Stimulated activated naive CD8-positive, alpha-beta T cell treated with anti-CD3 and anti-CD28 coated beads, Interleukin-15, amount 100 ng/mL, for 72 hours (primary cell): ENCODE results near the gene CCDC110.
"Not testable (repeated sequence)": the region's sequence is repeated elsewhere in the genome, so short reads cannot be mapped to it uniquely, and the experiment has no call there.

ENCODE experiments used
- ATAC-seq: fragments of 150-1000 bp; cut with Tn5 transposase; 2 replicates; pipeline ENCODE4 v1.10.0; 2021; ENCODE audit warnings: mild to moderate bottlenecking, moderate library complexity
- DNase-seq, 2 donors: peaks; one replicate each; pipeline ENCODE4 v3.0.0; 2021 to 2022
- H3K27ac Mint-ChIP-seq, 2 donors: one replicate each; pipeline ENCODE4 v1.8.0; 2022; ENCODE audit warnings: mild to moderate bottlenecking in 2 of 2, mixed read lengths in 2 of 2, moderate library complexity in 2 of 2
- H3K27me3 Mint-ChIP-seq: one replicate; pipeline ENCODE4 v1.8.0; 2022; ENCODE audit warnings: mixed read lengths
- H3K4me1 Mint-ChIP-seq: one replicate; pipeline ENCODE4 v1.8.0; 2022; ENCODE audit warnings: mild to moderate bottlenecking, mixed read lengths
- H3K4me3 Mint-ChIP-seq, 2 donors: one replicate each; pipeline ENCODE4 v1.8.0; 2022; ENCODE audit warnings: mild to moderate bottlenecking in 2 of 2, mixed read lengths in 2 of 2, moderate library complexity in 1 of 2
- H3K9me3 Mint-ChIP-seq, 2 donors: one replicate each; pipeline ENCODE4 v1.8.0; 2022; ENCODE audit warnings: mixed read lengths in 2 of 2

Gene CCDC110

DNA sequence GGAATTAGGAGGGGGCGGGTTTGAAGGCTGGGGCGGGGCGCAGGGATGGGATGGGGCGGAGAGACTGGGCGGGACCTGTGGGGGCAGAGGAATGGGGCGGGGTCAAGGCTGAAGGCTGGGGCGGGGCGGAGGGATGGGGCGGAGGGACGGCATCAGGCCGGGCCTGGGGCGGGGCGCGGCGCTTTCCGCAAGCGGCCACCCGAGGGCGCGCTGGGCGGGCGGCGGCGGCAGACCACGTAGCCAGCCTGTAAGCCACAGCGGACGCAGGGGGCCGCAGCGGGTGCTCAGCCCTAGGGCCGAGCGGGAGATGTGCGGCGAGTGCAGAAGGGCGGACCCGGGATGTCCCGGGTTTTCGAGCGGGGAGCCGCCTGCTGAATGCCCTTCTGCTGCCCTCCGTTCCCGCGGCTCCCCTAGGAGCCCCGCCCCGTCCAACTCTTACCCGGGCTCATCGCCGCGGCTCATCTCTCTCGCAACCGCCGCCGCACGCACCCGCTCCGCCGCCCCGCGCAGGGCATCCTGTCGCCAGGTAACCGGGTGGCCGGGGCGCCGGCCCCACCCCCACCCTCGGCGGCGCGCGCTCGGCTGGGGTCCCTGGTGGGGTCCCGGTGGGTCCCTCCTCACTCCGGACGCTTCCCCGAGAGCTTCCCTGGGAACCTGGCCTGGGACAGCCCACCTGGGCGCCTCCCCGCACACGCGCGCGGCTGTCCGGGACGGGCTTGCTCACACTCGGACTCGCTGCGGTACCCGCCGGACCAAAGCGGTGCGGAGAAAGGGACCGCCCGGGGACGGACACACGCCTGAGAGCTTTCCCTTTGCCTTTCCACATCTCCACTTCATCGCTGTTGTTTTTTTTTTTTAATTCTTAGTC, at the start of gene CCDC110:
Gene CCDC110 (minus strand): TSS at position 499 of the 868 bp plus-strand sequence. CDS start 50 bp downstream, at position 449.
- Mint-ChIP-seq H3K4me3 (peak within 1 kb of the TSS; percentile 94 to 96), H3K9me3 (no peaks in the 10 kb centered on the region), H3K27me3 (peaks cover 39% of the 10 kb centered on the region), H3K27ac (peak within 1 kb of the TSS in 1 of 2 donors; percentile 25), H3K4me1 (peaks cover 8% of the 10 kb centered on the region)
- DNase-seq (peak; percentile 84 to 88), ATAC-seq (peak; percentile 90)

- no peak overlapping the region for H3K27ac Mint-ChIP-seq
- peaks cover 3% of the 10 kb centered on the region for H3K27me3 Mint-ChIP-seq
- no peak for DNase-seq
- no peaks in the 10 kb centered on the region for H3K4me1 Mint-ChIP-seq
- no peaks in the 10 kb centered on the region for H3K9me3 Mint-ChIP-seq
- no peak overlapping the region for H3K4me3 Mint-ChIP-seq
- ATAC-seq, result no peak
Measured at GRCh38 chr4:185520119-185520518, 48.6 kb upstream of the CCDC110 start.

- no peaks in the 10 kb centered on the region for H3K9me3 Mint-ChIP-seq
- no peak overlapping the region for H3K27ac Mint-ChIP-seq
- peaks cover 19% of the 10 kb centered on the region for H3K27me3 Mint-ChIP-seq
- ATAC-seq (no peak), DNase-seq (no peak)
- H3K4me1 Mint-ChIP-seq, result peaks cover 7% of the 10 kb centered on the region
- H3K4me3 Mint-ChIP-seq, result no peak overlapping the region
Measured at GRCh38 chr4:185518494-185518893, 47.0 kb upstream of the CCDC110 start.

DNA sequence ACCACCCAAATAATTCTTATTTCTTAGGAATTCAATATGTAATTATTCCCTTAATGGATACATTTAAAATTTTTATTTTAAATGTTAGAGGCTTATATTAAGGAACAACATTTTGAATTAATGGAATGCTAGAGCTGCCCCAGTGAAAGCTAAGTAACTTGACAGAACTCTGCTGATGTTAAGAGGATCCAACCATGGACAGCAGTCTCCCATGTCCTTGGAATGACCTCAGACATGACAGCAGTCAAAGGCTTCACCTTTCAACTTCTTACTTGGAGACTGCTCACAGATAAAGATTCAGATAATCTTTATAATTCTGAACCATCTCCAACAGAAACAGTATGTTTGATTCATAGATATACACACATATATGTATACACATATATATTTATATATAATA, 46.5 kb upstream of the CCDC110 start:
- H3K27ac Mint-ChIP-seq, result no peak overlapping the region
- no peaks in the 10 kb centered on the region for H3K9me3 Mint-ChIP-seq
- DNase-seq (no peak), ATAC-seq (no peak)
- peaks cover 23% of the 10 kb centered on the region for H3K27me3 Mint-ChIP-seq
- H3K4me1 Mint-ChIP-seq, result peaks cover 12% of the 10 kb centered on the region
- no peak overlapping the region for H3K4me3 Mint-ChIP-seq

DNA sequence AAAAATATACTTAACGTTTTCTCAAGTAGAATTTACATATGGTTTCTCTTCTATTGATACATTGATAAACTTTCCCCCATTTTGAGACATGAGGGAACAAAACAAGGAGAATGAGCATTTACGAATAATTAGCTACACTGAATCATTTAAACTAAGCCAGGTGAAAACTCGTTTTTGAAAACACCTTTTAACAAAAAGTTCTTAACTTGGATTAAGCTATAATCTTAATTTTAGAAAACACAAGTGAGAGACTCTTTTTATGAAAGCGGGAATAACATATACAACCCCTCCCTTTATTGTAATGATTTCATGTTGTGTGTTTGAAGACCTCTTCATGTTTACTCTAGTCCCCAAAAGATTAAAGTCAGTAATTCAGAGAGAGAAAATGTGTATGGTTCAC, 43.7 kb upstream of the CCDC110 start:
- peaks cover 42% of the 10 kb centered on the region for H3K27me3 Mint-ChIP-seq
- H3K9me3 Mint-ChIP-seq, result no peaks in the 10 kb centered on the region
- no peak overlapping the region for H3K27ac Mint-ChIP-seq
- H3K4me3 Mint-ChIP-seq, result no peak overlapping the region
- no peak for DNase-seq
- H3K4me1 Mint-ChIP-seq, result peaks cover 16% of the 10 kb centered on the region
- no peak for ATAC-seq

GRCh38 chr4:185514182-185514697, 42.7 kb upstream of the CCDC110 start:
- H3K9me3 Mint-ChIP-seq, result no peaks in the 10 kb centered on the region
- peaks cover 42% of the 10 kb centered on the region for H3K27me3 Mint-ChIP-seq
- ATAC-seq, result no peak
- H3K4me1 Mint-ChIP-seq, result peaks cover 16% of the 10 kb centered on the region
- H3K4me3 Mint-ChIP-seq, result no peak overlapping the region
- no peak overlapping the region for H3K27ac Mint-ChIP-seq
- no peak for DNase-seq

- Mint-ChIP-seq H3K9me3 (no peaks in the 10 kb centered on the region), H3K27ac (no peak overlapping the region), H3K4me1 (peaks cover 16% of the 10 kb centered on the region), H3K4me3 (no peak overlapping the region), H3K27me3 (peaks cover 43% of the 10 kb centered on the region)
- ATAC-seq, result no peak
- no peak for DNase-seq
Measured at GRCh38 chr4:185513489-185514181, 42.1 kb upstream of the CCDC110 start.

GRCh38 chr4:185512516-185512915, 41.0 kb upstream of the CCDC110 start:
- ATAC-seq (no peak), DNase-seq (no peak)
- no peak overlapping the region for H3K4me3 Mint-ChIP-seq
- H3K27me3 Mint-ChIP-seq, result peaks cover 50% of the 10 kb centered on the region
- no peak overlapping the region for H3K27ac Mint-ChIP-seq
- peaks cover 16% of the 10 kb centered on the region for H3K4me1 Mint-ChIP-seq
- no peaks in the 10 kb centered on the region for H3K9me3 Mint-ChIP-seq

- H3K4me1 Mint-ChIP-seq, result peaks cover 16% of the 10 kb centered on the region
- not testable (repeated sequence) for DNase-seq, ATAC-seq, H3K4me3 Mint-ChIP-seq, H3K27ac Mint-ChIP-seq, H3K9me3 Mint-ChIP-seq
- peaks cover 55% of the 10 kb centered on the region for H3K27me3 Mint-ChIP-seq
Measured at GRCh38 chr4:185511243-185511642, 39.7 kb upstream of the CCDC110 start.

DNA sequence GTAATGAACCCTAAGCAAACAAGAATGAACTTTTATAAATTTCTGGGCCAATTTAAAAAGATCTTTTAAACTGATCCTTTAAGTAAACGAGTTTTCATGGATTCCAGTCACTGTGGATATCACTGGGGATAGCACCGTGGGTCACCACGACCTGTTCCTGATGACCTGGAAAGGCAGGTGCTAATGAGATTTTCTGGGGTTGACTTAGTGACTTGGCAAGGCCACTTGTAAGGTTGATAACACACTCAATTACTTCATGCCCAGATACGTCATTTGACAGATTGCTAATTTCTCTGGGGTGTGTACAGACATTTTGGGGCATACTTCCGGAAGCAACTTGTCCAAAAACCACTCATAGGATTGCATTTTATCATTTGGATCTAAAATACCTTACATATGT, 39.3 kb upstream of the CCDC110 start:
- Mint-ChIP-seq H3K9me3 (no peaks in the 10 kb centered on the region), H3K4me3 (no peak overlapping the region), H3K27ac (no peak overlapping the region), H3K27me3 (peaks cover 59% of the 10 kb centered on the region), H3K4me1 (peaks cover 16% of the 10 kb centered on the region)
- ATAC-seq, result no peak
- no peak for DNase-seq

- ATAC-seq, result no peak
- peaks cover 6% of the 10 kb centered on the region for H3K4me1 Mint-ChIP-seq
- no peak overlapping the region for H3K4me3 Mint-ChIP-seq
- no peak for DNase-seq
- H3K27ac Mint-ChIP-seq, result no peak overlapping the region
- peaks cover 62% of the 10 kb centered on the region for H3K27me3 Mint-ChIP-seq
- H3K9me3 Mint-ChIP-seq, result no peaks in the 10 kb centered on the region
Measured at GRCh38 chr4:185508181-185508580, 36.6 kb upstream of the CCDC110 start.

GRCh38 chr4:185506422-185506821, 34.9 kb upstream of the CCDC110 start:
- H3K4me3 Mint-ChIP-seq, result no peak overlapping the region
- ATAC-seq (no peak), DNase-seq (no peak)
- H3K4me1 Mint-ChIP-seq, result no peaks in the 10 kb centered on the region
- H3K27me3 Mint-ChIP-seq, result peaks cover 57% of the 10 kb centered on the region
- no peaks in the 10 kb centered on the region for H3K9me3 Mint-ChIP-seq
- H3K27ac Mint-ChIP-seq, result no peak overlapping the region

GRCh38 chr4:185504098-185505047, 32.8 kb upstream of the CCDC110 start:
- peaks cover 0 to 10% of the 10 kb centered on the region in 2 donors for H3K9me3 Mint-ChIP-seq
- peaks cover 69% of the 10 kb centered on the region for H3K27me3 Mint-ChIP-seq
- H3K4me1 Mint-ChIP-seq, result no peaks in the 10 kb centered on the region
- ATAC-seq (no peak), DNase-seq (no peak)
- no peak overlapping the region for H3K4me3 Mint-ChIP-seq
- no peak overlapping the region for H3K27ac Mint-ChIP-seq

GRCh38 chr4:185502386-185502785, 30.9 kb upstream of the CCDC110 start:
- Mint-ChIP-seq H3K9me3 (peaks cover 0 to 10% of the 10 kb centered on the region in 2 donors), H3K4me3 (no peak overlapping the region)

DNA sequence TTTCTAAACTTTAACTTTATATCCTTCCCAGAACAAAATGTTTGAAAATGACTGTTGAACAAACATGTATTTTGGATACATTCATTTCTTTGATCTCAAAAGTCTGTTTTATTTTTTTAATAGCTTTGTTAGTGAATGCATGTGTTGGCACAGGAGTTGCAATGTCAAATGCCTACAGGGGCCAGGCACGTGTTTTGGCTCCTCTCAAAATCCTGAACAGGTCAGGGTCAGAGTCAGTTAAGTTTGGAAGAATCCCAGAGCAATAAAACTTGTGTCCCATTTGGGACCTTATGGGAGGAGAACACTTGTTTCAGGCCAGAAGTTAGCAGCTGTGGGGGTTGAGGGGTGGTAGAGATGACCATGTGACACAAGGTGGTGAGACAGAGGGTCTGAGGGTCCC, 29.0 kb upstream of the CCDC110 start:
- no peak for ATAC-seq
- Mint-ChIP-seq H3K9me3 (peaks cover 0 to 10% of the 10 kb centered on the region in 2 donors), H3K4me1 (no peaks in the 10 kb centered on the region), H3K4me3 (no peak overlapping the region), H3K27ac (no peak overlapping the region), H3K27me3 (peaks cover 49% of the 10 kb centered on the region)
- no peak for DNase-seq

More at GRCh38 chr4:185502386-185502785, 30.9 kb upstream of the CCDC110 start:
- ATAC-seq, result no peak
- peaks cover 61% of the 10 kb centered on the region for H3K27me3 Mint-ChIP-seq
- no peak for DNase-seq
- no peaks in the 10 kb centered on the region for H3K4me1 Mint-ChIP-seq
- H3K27ac Mint-ChIP-seq, result no peak overlapping the region
